CD4-positive, alpha-beta T cell treated with Interleukin-15 for 1 hour (primary cell): Measurements from ENCODE around the gene PDE11A.

Experiments used
- DNase-seq: peaks from one replicate; pipeline ENCODE4 v3.0.0-alpha.2; 2020

The PDE11A gene

DNA sequence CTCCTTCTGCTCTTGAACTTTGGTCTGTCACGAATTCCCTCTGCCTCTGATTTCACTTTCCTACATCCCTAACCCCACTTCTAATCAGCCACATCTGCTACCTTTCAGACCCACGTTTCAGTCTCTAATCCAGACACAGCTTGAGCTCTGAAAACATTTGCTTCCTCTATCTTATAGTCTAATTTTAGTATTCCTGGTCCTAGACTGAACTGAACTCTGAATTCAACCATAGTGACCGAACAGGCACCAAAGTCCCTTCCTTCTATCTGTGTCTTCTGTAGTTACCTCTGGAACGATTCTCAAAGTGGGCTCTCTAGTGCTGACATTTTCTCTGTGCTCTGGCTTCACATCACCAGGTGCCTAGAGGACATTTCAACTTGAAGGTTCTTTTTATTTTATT, 156.2 kb downstream of the PDE11A start:
- no peak for DNase-seq

DNA sequence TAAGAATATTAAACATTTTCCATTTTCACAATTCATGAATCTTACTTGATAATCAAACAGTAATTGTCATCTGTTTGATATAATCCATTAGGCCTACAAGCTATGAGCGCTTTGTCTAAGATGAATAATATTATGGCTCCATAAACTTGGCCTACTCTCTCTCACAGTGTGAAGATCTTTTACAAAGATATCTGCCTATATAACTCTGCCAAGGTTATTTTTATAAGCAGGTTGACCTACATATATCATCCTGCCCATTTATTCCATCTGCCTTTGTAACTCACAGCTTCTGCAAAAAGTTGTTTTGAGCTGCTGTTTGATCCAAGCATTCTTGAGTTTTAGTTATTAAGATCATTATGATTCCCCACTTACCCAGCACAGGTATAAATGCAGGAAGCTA, 158.3 kb downstream of the PDE11A start:
- DNase-seq: no peak

DNA sequence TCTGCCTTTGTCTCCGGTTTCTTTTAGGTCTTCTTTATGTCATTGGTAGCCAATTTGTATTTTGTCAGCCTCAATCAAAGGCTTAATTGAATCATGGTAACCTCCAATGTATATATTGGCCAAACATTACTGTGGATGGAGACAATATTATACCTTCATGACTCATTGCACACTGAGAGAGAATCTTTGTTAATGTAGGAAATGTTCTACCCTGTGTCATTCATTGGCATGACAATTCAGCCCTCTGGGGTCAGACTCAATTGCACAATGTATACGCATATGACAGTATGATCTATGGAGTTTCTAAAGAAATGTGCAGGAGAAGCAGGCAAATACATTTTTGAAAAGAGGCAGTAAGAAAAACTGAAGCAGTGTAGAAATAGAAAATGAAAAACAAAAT, 162.6 kb downstream of the PDE11A start:
- DNase-seq: no peak

DNA sequence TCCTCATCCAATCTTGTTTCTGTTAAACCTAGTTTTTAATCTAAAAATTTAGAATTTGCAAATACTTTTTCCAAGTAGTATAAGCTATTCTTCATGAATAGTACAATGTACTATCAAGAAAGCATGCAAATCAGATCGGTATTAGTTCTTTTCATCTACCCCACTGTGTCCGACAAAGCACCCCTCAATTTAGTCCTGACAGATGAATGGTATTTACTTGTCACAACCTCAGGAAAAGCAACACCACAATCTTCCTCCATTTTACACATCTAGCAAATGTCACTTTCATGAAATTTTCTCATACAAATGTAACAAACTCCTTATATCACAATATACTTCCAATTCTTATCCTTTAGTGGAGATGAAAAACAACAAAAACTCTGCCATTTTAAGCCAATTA, 163.8 kb downstream of the PDE11A start:
- no peak for DNase-seq

DNA sequence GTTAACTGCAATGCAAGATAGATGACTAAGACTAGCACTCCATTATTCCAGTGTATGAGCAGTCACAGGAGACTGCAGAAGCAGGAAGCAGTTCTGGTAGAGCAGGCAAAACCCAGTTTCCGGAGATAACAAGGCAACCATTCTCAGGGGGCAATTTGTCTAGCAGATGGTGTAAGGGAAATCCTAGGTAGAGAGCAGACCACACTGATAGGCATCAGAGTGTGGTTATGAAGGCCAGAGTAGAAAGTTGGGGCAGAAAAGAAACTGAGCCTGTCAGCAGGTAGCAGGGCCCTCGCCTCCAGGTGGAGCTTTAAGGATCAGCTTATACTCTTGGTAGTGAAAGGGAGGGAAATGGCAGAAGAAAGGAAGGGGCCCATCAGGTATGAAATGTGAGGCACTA, 164.4 kb downstream of the PDE11A start:
- DNase-seq: no peak

DNA sequence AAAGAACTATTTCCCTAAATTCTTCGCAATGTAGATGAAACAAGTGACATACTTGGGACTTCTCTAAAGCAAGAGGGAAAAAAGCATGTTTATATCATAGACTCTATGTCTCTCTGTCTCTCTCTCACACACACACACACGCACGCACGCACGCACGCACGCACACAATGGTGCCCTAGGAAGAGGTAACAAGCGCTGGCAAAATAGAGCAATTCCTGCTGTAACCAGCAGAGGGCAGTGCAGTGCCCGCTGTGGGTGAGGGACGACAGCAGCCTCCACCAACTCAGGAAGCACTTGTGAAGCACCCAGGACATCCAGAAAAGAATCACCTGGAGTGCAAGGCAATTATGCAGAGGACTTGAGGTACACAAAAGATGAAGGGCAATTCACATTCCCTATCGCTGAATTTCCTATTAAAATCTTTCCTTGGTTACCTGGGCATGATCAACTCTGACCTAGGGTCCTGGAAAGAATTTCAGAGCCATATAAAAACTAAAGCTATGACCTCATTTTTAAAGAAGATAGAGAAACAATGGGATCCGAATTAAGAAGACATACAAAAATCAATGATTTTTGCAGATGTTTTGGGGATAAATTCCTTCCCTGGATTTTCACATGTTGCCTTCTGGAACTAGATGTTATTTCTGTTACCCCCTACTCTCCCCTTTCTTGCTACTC, 166.4 kb downstream of the PDE11A start:
- peak; percentile 36 for DNase-seq

DNA sequence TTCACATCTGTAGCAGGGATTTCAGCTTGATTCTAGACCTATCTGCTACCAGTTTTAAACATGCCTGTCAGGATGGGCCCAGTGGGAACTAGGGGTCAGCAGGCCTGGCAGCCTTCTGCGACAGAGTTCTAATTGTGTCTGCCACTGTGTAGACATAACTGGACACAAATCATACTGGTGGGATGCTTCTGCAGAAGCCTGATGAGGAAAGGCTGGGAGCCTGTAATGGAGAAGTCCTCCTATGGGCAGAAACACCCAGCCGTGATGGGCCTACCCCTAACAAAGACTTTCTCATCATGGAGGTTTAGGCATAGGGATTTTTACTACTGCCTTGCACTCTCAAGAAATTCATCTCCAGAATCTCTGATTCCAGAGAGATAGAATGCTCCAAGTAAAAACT, 166.9 kb downstream of the PDE11A start:
- no peak for DNase-seq

DNA sequence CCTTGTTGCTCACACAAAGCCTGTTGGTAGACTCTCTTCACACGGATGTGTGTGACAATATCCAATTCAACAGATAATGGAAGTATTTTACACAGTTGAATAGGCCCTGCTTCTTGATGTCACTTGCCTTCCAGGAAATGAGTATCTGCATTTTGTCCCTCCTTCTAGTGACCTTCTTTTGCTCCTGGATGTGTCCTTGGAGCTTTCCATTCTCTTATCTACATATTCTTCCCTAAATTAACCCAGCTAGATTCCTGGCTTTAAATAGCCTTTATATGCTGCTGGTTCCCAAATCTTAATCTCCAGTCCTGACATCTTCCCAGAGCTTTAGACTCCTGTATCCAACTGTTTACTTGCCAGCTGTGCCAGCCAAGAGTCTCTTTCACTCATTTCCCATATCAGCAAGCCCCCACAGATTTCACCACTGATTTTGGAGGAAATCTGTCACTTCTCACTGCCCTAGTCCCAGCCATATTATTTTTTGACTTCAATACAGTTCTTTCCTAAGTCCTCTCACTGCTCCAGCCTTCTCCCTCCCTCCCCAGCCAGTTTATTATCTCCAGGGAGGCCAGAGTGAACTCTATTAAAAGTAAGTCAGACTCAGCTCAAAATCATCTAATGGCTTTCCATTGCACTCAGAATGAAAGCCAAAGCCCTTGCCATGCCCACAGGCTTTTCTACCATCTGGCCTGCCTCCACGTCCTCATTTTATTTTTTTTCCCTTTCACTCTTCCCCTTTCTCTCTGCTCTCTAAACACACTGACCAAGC, 170.0 kb downstream of the PDE11A start:
- no peak for DNase-seq

DNA sequence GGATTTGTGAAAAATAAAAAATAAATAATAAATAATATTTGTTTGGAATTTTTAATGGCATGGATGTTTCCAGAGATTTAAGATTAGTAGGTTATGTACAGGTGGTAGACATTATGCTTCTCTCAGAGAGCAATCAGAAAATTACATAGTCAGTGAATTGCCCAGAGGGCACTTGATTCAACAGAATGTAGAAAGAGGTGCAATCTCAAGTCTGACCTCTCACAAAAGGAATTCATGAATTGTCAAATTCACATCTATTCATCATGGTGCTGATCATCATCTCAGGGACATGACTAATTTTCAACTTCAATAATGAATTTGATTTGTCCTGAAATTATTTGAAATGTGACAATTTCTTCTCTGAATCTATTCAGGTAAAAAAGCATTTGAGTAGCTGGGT, 172.5 kb downstream of the PDE11A start:
- DNase-seq: no peak

DNA sequence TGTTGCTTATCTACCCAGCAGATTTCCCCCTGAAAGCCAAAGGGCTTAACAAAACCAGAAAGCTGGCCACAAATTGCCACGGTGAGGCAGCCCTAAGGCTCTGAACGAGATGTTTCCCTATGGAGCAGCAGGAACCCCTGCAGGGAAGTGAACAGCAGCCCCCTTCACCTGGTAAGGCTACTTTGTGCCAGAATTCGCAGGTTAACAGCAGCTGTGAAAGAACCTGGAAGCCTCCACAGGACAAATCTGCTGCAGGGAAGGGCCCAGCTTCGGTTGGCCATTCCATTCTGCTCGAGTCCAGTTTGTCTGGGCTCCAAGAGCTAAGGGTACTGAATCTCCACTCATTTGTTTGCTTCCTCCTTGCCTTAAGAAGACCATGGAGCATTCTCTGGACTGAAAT, 175.3 kb downstream of the PDE11A start:
- no peak for DNase-seq

DNA sequence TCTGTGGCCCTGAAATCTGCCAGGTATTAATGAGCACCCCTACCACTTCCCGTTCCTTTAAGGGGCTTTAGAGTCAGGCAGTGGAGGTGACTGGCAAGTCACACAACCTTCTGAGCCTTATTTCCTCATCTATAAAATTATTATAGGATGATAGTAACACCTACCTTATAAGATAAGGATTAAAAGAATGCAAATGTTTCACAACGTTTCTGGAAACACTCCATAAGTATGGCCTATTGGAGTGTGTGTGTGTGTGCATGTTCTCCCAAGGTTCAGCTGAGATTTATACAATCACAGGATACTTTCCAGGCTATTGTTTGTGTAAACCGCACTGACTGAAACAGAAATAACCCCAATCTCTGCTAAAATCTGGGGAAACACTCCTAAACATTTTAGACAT, 176.0 kb downstream of the PDE11A start:
- no peak for DNase-seq

DNA sequence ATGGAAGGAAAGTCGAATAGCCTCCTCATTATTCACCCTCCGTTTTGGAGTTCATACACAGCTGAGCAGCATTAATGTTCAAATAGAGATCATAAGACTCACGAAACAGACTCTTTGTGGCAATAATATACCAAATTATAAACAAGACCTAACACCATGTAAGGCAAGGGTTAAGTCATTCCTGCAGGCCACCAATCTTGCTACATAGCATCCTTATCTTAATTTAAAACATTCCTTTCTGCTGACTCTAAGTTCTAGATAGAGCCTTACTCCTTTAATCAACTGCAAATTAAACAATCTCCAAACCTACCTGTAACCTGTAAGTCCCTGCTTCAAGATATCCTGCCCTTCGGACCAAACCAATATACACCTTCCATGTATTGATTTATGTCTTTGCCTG, 178.0 kb downstream of the PDE11A start:
- no peak for DNase-seq

DNA sequence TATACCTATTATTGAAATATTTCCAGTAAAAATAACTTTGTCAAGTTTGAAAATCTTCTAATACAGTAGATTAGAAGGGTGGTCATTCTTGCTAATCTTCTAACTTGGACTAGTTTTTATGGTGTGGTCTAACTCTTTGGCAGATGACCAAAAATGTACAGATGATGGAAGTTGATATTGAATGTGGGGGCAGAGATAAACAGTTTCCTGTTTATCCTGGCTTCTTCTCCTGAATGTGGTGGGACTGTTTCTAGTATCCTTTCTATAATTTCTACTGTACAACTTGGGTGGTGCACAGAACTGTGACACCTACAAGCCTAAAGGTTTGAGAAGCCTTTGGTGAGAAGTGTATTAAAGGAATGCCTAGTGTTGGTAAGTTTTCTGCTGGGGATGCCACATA, 178.7 kb downstream of the PDE11A start:
- no peak for DNase-seq

DNA sequence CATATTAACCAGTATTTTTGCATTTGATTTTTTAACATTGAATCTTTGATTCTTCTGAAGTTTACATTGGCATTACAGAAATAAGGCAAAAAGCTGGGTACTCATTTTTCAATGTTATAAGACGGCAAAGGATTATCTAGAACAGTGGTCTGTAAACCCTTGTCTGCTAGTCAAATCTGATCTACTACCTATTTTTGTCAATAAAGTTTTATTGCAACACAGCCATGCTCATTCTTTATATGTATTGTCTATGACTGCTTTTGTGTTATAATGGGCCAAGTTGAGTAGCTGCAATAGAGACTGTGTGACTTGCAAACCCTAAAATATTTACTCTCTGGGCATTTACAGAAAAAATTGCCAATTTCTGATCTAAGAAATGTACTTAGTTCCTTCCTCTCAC, 181.0 kb downstream of the PDE11A start:
- DNase-seq: no peak

DNA sequence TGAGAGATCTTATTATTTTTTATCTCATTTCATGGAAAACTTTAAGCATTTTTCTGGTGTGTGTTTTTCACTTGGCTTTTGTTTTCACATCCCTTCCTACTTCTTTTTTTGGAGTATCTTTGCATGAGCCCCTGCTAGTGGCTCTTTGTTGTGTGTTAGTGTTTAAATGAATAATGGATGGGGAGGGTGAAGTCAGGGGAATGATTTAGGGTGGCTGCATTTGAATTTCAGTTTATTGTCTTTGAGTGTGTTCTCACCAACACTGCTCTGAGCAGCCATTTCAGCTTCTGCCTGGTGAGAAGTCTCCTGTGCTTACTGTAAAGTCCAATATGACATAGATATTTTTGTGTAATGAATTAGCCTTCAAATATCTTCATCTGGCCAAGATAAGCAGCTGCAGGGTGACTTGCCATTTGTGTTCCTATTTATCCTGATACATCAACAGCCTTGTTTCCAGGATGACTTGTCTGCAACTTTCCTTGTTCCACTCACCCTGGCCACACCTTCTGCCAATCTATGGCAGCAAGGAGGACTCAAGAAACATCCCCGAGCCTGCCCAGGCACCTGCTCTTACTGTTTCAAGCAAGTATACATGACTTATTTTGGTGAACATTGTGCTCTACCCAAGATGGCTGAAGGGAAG, 182.6 kb downstream of the PDE11A start:
- no peak for DNase-seq

DNA sequence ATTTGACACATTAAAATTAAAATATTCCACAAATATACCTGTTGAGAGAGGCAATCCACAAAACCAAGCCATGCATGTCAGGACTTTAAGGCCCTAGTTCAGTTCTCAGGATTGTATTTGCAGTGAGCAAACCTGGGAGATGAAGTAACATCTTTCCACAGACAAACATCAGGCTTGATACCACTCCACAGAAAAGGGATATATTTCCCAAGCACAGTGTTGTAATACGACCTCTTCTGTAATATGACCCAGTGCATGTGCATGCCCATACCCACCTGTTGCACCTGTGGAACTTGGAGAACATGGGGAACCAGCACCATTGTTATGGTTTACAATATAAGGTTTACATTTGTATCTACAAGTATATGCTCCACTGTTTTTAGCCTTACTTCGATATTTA, 184.0 kb downstream of the PDE11A start:
- DNase-seq: no peak

DNA sequence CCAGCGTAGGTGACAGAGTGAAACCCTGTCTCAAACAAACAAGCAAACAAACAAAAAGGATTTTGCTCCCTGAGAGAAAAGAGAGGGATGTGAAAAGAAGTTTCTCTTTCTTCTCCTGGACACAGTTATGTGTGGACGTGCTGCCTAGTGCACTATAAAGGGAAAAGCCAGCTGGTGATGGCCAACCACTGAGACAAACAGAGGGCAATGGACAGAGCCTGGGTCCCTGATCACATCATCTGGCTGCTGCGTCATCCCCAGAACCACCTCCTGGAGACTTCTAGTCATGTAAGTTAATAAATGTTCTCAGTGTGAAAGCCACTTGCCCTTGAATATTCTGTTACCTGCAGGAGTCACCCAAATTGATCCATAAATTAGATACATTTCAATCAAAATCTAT, 184.9 kb downstream of the PDE11A start:
- no peak for DNase-seq

DNA sequence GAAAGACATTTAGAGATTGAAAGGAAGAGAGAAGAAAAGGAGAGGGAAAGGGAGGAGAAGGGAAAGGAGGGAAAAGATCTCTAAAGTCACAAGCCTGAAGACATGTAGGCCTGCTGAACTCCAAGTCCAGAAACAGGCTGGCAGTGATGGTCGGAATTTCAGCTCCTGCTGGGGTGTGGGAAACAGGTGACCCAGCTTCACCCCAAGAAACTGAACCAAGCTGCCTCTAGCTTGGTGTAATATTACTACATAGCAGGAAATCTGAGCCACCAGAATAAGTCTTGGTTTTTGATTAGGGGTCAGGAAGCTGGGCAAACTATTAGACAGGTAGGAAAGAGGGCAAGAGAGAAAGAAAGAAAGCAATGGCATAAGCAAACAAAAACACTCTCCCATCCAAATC, 185.8 kb downstream of the PDE11A start:
- no peak for DNase-seq

DNA sequence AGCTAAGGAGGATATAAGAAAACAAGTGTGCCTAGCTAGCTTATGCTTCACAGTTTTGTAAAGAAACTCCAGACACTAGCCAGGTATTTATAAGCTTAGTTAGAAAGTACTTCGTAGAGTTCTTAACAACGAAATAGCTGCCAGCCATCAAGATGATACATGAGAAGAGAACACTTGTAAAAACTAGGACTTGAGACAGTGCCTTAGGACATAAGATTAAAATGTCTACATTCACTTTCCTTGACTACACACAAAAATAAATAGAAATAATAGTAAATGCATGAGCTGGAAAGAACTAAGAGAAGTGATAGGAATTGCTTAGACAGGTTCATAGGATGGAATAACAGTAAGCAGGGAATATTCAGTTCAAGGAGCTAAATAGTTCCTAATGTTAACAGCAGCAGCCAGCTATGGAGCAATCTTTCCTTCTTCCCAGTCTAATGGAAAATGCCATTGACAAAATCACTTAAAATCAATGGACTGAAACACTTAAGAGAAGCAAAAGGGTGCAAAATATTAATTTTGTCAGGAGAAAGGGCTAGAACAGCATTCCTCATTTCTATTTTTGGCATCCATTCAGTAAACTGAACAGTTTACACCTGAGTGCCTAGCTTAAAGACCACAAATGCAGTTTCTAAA, 186.6 kb downstream of the PDE11A start:
- no peak for DNase-seq

DNA sequence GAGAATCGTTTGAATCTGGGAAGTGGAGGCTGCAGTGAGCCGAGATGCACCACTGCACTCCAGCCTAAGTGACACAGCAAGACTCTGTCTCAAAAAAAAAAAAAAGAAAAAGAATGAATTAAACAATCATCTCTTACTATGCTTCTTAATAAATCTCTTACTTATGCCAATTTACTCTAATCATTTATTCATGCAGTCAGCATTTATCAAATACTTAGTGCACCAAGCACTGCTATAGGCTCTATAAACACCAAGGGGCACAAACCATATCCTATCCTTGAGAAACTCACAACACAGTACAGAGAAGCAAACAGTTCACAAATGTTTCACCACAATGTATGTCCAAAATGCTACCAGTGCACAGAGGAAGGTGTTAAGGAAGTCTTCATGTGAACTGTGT, 189.4 kb downstream of the PDE11A start:
- no peak for DNase-seq

DNA sequence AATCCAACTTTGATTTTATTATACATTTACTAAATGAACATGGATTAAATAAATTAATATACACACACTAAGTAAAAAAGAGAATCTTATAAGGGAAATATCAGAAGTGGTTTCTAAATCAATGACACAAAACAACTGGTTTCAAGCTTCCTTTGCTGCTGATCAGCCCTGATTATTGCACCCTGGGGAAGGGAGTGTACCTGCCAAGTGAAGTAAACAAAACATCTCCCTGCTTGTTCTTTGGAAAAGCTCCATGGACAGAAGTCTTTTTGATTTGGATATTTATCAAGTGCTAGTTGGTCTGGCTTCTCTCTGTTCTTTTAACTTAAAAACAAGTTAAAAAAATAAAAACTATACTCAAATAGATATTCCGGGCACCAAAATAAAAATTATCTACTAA, 190.1 kb downstream of the PDE11A start:
- no peak for DNase-seq

DNA sequence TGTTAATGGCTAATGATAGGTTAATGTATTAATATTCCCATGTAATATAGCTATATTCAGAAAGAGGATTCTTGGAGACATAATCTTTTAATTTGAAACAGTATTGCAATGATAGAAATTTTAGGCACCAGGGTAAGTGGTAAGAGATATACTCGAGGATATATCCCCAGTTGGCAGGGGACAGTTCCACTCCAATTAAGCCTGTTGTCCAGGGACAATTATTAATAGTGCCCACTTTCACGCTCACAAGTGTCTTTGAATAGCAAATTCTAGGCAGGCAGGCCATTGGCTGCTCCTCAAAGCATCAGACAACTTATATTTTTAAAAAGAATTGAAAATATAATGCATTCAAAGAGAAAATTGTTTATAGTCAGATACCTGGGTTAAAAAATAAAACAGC, 190.7 kb downstream of the PDE11A start:
- no peak for DNase-seq

DNA sequence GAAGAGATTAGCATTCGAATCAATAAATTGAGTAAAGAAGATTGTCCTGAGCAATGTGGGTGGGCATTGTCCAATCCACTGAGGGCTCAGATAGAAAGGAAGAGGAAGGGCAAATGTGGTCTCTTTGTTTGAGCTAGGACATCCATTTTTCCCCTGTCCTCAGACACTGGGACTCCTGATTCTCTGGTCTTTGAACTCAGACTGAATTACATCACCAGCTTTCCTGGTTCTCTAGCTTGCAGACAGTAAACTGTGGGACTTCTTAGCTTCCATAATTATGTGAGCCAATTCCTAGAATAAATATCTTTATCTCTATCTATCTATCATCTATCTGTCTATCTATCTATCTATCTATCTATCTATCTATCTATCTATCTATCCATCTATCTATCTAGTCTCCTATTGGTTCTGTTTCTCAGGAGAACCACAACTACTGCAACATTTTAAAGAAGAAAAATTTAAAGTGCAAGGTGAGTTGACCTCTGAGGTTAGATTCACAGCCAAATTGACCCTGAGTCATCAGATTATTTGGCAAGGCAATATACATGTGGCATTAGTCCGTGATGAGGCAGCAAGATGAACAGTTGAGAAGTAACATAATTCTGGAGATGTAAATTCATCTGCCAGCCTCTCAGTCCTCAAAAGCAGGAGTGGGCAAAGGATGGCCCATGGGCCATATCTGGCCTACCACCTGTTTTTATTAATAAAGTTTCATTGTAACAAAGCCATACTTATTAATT, 191.4 kb downstream of the PDE11A start:
- DNase-seq: no peak
